ENCODE data around the gene ATP2A3.

GRCh38 chr17:3974980-3975379 lies 10.7 kb upstream of the ATP2A3 start:
- TF ChIP-seq CTCF (IDR thresholded peaks at IDR 0.05) (no peak), POLR2A (IDR thresholded peaks at IDR 0.05) (no peak)

Measured in body of pancreas (tissue), 4 donors.